SK-N-SH (cell line): ENCODE measurements around the gene LMAN2.

ENCODE experiments used
- GABPA ChIP-seq: IDR thresholded peaks from 2 replicates; pipeline ENCODE4 v1.4.0; 2012; ENCODE audit warnings: low read depth, mild to moderate bottlenecking
- RAD21 ChIP-seq: IDR thresholded peaks from 2 replicates; pipeline ENCODE4 v1.6.1; 2012; ENCODE audit warnings: mild to moderate bottlenecking, low read length
- REST ChIP-seq: IDR thresholded peaks from 2 replicates; pipeline ENCODE4 v1.6.1; 2012; ENCODE audit warnings: mild to moderate bottlenecking, low read depth, low read length, moderate library complexity
- RXRA ChIP-seq: IDR thresholded peaks from 2 replicates; pipeline ENCODE4 v1.4.0; 2012; ENCODE audit warnings: low read depth, mild to moderate bottlenecking, borderline replicate concordance
- TAF1 ChIP-seq: IDR thresholded peaks from 2 replicates; pipeline ENCODE4 v1.6.1; 2012; ENCODE audit warnings: low read depth, mild to moderate bottlenecking, low read length, moderate library complexity, borderline replicate concordance
- TF ChIP-seq, protein P1 (sequence below): fragments of 200-600 bp; sonication (generic); IDR thresholded peaks from 2 replicates; pipeline ENCODE4 v1.6.1; 2017; ENCODE audit warnings: antibody characterized with exemption, mild to moderate bottlenecking, moderate library complexity
- TF ChIP-seq, protein P2 (sequence below): IDR thresholded peaks from 2 replicates; pipeline ENCODE4 v1.4.0; 2012; ENCODE audit warnings: low read depth

DNA sequence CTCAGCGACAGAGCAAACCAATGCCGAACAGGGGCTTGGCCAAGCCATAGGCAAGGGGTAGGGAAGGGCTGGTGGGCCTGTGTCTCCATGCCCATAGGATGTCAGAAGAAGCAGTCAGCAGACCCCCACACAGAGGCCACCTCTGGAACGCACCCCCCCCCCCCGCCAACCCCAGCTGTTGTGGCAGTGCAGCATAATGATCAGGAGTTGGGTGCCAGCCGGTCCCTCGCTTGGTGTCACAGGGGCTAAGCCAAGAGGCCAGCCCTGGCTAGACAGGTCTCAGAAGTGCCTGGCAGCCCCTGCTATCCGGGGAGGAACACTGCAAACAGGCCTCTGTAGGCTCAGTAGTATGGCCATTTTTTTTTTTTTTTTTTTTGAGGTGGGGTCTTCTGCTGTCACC is 36.1 kb downstream of the LMAN2 start:
- TF ChIP-seq RXRA (no peak), TAF1 (no peak), GABPA (no peak), RAD21 (no peak), REST (no peak)
- TF ChIP-seq, protein P1, sequence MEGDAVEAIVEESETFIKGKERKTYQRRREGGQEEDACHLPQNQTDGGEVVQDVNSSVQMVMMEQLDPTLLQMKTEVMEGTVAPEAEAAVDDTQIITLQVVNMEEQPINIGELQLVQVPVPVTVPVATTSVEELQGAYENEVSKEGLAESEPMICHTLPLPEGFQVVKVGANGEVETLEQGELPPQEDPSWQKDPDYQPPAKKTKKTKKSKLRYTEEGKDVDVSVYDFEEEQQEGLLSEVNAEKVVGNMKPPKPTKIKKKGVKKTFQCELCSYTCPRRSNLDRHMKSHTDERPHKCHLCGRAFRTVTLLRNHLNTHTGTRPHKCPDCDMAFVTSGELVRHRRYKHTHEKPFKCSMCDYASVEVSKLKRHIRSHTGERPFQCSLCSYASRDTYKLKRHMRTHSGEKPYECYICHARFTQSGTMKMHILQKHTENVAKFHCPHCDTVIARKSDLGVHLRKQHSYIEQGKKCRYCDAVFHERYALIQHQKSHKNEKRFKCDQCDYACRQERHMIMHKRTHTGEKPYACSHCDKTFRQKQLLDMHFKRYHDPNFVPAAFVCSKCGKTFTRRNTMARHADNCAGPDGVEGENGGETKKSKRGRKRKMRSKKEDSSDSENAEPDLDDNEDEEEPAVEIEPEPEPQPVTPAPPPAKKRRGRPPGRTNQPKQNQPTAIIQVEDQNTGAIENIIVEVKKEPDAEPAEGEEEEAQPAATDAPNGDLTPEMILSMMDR: no peak
- TF ChIP-seq, protein P2, sequence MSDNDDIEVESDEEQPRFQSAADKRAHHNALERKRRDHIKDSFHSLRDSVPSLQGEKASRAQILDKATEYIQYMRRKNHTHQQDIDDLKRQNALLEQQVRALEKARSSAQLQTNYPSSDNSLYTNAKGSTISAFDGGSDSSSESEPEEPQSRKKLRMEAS: no peak
